GM12878 (cell line): Measurements from ENCODE around the gene WDR11. TPM values are rescaled to one million over a fixed set of nuclear protein-coding genes. Genes with fewer than 3 reads are reported as not detected.

ENCODE experiments used
- ATAC-seq: fragments of 200-7000 bp; cut with Tn5 transposase; 3 replicates; pipeline ENCODE4 v1.9.1; 2020; ENCODE audit warnings: mild to moderate bottlenecking, moderate library complexity
- Bru-seq: library from RNA; stranded (reverse); fragments of 400-500 nt; gene quantifications from one replicate; lab custom pipeline; 2021; lab: Mats Ljungman, UMichigan
- BruChase-seq, 2 experiments: library from RNA; stranded (reverse); fragments of 400-500 nt; gene quantifications; one replicate each; lab custom pipeline; 2021; lab: Mats Ljungman, UMichigan
- BruUV-seq: library from RNA; stranded (reverse); fragments of 400-500 nt; replicated peaks from 2 replicates; lab custom pipeline; 2021; lab: Mats Ljungman, UMichigan
- CTCF ChIA-PET: fragments of 300-600 bp; sonication (Branson Sonifier 250); formaldehyde crosslinking; extraction: SDS; loops from one replicate; lab custom pipeline; 2021; ENCODE audit warnings: inconsistent platforms; lab: Yijun Ruan, JAX
- POLR2A ChIA-PET: fragments of 350-600 bp; formaldehyde crosslinking; extraction: SDS; loops from one replicate; lab custom pipeline; 2021; ENCODE audit warnings: inconsistent platforms; lab: Charles Lee
- RAD21 ChIA-PET: fragments of 300-600 bp; sonication (Branson Sonifier 250); formaldehyde crosslinking; loops from one replicate; lab custom pipeline; 2023; ENCODE audit warnings: antibody characterized with exemption; ENCODE audit not compliant: unreplicated experiment; lab: Charles Lee
- SMC1A ChIA-PET: fragments of 300-600 bp; sonication (Branson Sonifier 250); formaldehyde crosslinking; loops from one replicate; lab custom pipeline; 2023; ENCODE audit not compliant: unreplicated experiment, uncharacterized antibody; lab: Charles Lee
- DNase-seq: peaks from one replicate; pipeline ENCODE4 v3.0.0-alpha.2; 2011; ENCODE audit warnings: low read depth, low spot score
- FAIRE-seq: peaks from 3 replicates; lab custom pipeline; 2011; peaks lifted over from hg19 to GRCh38; lab: Jason Lieb, UNC
- H2AFZ ChIP-seq: 2 replicates; pipeline ENCODE4 v1.6.0; 2011; ENCODE audit warnings: low read depth, low read length, control low read depth; ENCODE audit not compliant: control insufficient read depth
- H3K27ac ChIP-seq: 2 replicates; pipeline ENCODE4 v1.5.1; 2011; ENCODE audit warnings: control low read depth; ENCODE audit not compliant: control insufficient read depth, insufficient read depth
- H3K27me3 ChIP-seq, 2 experiments: replicated peaks in 1 of 2; 2 replicates each; pipeline versions ENCODE4 v1.6.0 to v1.6.1; 2011; ENCODE audit warnings: low read length in 1 of 2; ENCODE audit not compliant: control insufficient read depth in 2 of 2, insufficient read depth in 2 of 2
- H3K36me3 ChIP-seq, 2 experiments: 2 replicates each; pipeline ENCODE4 v1.5.1; 2011; ENCODE audit warnings: low read length in 1 of 2; ENCODE audit not compliant: control insufficient read depth in 2 of 2, insufficient read depth in 2 of 2
- H3K4me1 ChIP-seq: 2 replicates; pipeline ENCODE4 v1.6.1; 2011; ENCODE audit warnings: mild to moderate bottlenecking, low read length, moderate library complexity, mixed read lengths; ENCODE audit not compliant: control insufficient read depth, insufficient read depth
- H3K4me2 ChIP-seq: 2 replicates; pipeline ENCODE4 v1.6.0; 2011; ENCODE audit warnings: control low read depth; ENCODE audit not compliant: control insufficient read depth, insufficient read depth
- H3K4me3 ChIP-seq: fragments of 200-600 bp; sonication (generic); 2 replicates; pipeline ENCODE4 v1.5.1; 2016
- H3K79me2 ChIP-seq: 2 replicates; pipeline ENCODE4 v1.6.0; 2011; ENCODE audit warnings: low read length; ENCODE audit not compliant: control insufficient read depth, insufficient read depth
- H3K9ac ChIP-seq: 2 replicates; pipeline ENCODE4 v1.8.0; 2011; ENCODE audit warnings: low read length, control low read depth, mixed read lengths; ENCODE audit not compliant: control insufficient read depth, insufficient read depth
- H3K9me3 ChIP-seq: replicated peaks from 3 replicates; pipeline ENCODE4 v1.5.1; 2011; ENCODE audit warnings: mild to moderate bottlenecking, low read length; ENCODE audit not compliant: control insufficient read depth, insufficient read depth
- H4K20me1 ChIP-seq: 2 replicates; pipeline ENCODE4 v1.6.0; 2011; ENCODE audit not compliant: control insufficient read depth, insufficient read depth
- CEBPZ ChIP-seq: fragments of 150-350 bp; IDR thresholded peaks from 2 replicates; pipeline ENCODE4 v1.6.1; 2016; ENCODE audit warnings: low read depth, low read length
- NFYB ChIP-seq: IDR thresholded peaks from 2 replicates; pipeline ENCODE4 v1.6.1; 2011; ENCODE audit warnings: low read depth, mild to moderate bottlenecking, low read length, improper control_type of control experiment, moderate library complexity; ENCODE audit not compliant: insufficient read depth
- NR2C1 ChIP-seq: fragments of 450-650 bp; IDR thresholded peaks from 2 replicates; pipeline ENCODE4 v1.6.1; 2017; ENCODE audit warnings: antibody characterized with exemption, mild to moderate bottlenecking, moderate library complexity
- PKNOX1 ChIP-seq: fragments of 450-650 bp; IDR thresholded peaks from 2 replicates; pipeline ENCODE4 v1.6.1; 2016; ENCODE audit warnings: mild to moderate bottlenecking
- PML ChIP-seq: IDR thresholded peaks from 2 replicates; pipeline ENCODE4 v1.6.1; 2012; ENCODE audit warnings: low read length, inconsistent platforms
- RAD21 ChIP-seq: IDR thresholded peaks from 2 replicates; pipeline ENCODE4 v1.6.1; 2011; ENCODE audit warnings: mild to moderate bottlenecking, low read depth, low read length, moderate library complexity; ENCODE audit not compliant: insufficient read depth
- RFX5 ChIP-seq: IDR thresholded peaks from 2 replicates; pipeline ENCODE4 v1.6.1; 2011; ENCODE audit warnings: low read depth, low read length, improper control_type of control experiment
- WGBS: methylation state at CpG from one replicate; pipeline ENCODE4 v1.1.6; 2016; ENCODE audit warnings: low lambda C conversion rate; ENCODE audit not compliant: insufficient replicate concordance, insufficient coverage; ENCODE audit errors: missing lambda C conversion rate; 5-methylcytosine and 5-hydroxymethylcytosine counted together
- in situ Hi-C: fragments of 300-500 bp; cut with MboI; formaldehyde crosslinking; loops from 9 replicates; pipeline ENCODE4 v1.14.3; 2018; ENCODE audit warnings: mixed read lengths
- intact Hi-C: fragments of 100-400 bp; cut with micrococcal nuclease; formaldehyde crosslinking; loops from one replicate; pipeline ENCODE4 v1.14.2; 2022; ENCODE audit not compliant: unreplicated experiment
- long read RNA-seq, 2 experiments: library from polyadenylated mRNA; unstranded; transcript quantifications; one replicate each; pipeline ENCODE4 v2.0.0, GENCODE V29; 2019 to 2020
- polyA minus RNA-seq, 3 experiments: library from RNA; depleted of rRNA, polyadenylated mRNA; stranded (reverse); fragments of >200 nt; gene quantifications; 2 replicates each; pipeline ENCODE4 v1.2.3, GENCODE V29; 2011
- polyA plus RNA-seq, 11 experiments: library from polyadenylated mRNA; depleted of rRNA in 4 of 11; unstranded in 6 of 11; stranded (reverse) in 5 of 11; fragments of >200 nt; fragmentation: Nextera tagmentation in 4 of 11; fragmentation: Illumina TruSeq in 1 of 11; extraction: Ambion mirVana in 4 of 11; extraction: Trizol in 1 of 11; gene quantifications; 1 replicate in 1 of 11; 2 replicates in 10 of 11; pipeline versions ENCODE4 v1.2.1 to v1.2.3, GENCODE V29; 2011 to 2016; ENCODE audit warnings: inconsistent platforms in 2 of 11, missing spikeins in 2 of 11, low read depth in 1 of 11
- total RNA-seq, 4 experiments: library from RNA; depleted of rRNA in 3 of 4; stranded (reverse); fragments of >200 nt in 3 of 4; fragmentation: Illumina TruSeq in 1 of 4; extraction: Trizol in 1 of 4; gene quantifications; 2 replicates each; pipeline versions ENCODE4 v1.2.1 to v1.2.3, GENCODE V29; 2013 to 2021

WDR11 gene, protein sequence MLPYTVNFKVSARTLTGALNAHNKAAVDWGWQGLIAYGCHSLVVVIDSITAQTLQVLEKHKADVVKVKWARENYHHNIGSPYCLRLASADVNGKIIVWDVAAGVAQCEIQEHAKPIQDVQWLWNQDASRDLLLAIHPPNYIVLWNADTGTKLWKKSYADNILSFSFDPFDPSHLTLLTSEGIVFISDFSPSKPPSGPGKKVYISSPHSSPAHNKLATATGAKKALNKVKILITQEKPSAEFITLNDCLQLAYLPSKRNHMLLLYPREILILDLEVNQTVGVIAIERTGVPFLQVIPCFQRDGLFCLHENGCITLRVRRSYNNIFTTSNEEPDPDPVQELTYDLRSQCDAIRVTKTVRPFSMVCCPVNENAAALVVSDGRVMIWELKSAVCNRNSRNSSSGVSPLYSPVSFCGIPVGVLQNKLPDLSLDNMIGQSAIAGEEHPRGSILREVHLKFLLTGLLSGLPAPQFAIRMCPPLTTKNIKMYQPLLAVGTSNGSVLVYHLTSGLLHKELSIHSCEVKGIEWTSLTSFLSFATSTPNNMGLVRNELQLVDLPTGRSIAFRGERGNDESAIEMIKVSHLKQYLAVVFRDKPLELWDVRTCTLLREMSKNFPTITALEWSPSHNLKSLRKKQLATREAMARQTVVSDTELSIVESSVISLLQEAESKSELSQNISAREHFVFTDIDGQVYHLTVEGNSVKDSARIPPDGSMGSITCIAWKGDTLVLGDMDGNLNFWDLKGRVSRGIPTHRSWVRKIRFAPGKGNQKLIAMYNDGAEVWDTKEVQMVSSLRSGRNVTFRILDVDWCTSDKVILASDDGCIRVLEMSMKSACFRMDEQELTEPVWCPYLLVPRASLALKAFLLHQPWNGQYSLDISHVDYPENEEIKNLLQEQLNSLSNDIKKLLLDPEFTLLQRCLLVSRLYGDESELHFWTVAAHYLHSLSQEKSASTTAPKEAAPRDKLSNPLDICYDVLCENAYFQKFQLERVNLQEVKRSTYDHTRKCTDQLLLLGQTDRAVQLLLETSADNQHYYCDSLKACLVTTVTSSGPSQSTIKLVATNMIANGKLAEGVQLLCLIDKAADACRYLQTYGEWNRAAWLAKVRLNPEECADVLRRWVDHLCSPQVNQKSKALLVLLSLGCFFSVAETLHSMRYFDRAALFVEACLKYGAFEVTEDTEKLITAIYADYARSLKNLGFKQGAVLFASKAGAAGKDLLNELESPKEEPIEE
- total RNA-seq (2013; cell fraction: nucleolus; rRNA removed) = 514 and 534 TPM in 2 replicates
- total RNA-seq (2014; rRNA removed) (47.3 and 50.6 TPM in 2 replicates), total RNA-seq (2014; rRNA removed; fragmentation: Illumina TruSeq; extraction: Trizol) (44.6 and 46.3 TPM in 2 replicates), total RNA-seq (2021) (38.2 and 43.4 TPM in 2 replicates), polyA plus RNA-seq (2011; rRNA removed) (132 and 149 TPM in 2 replicates), polyA plus RNA-seq (2014; fragmentation: Illumina TruSeq; extraction: Trizol) (52.5 and 63.7 TPM in 2 replicates), polyA plus RNA-seq (2014; fragmentation: Nextera tagmentation; extraction: Ambion mirVana) (10 to 100 TPM; 21.3 to 26.0 TPM), polyA plus RNA-seq (2014; rRNA removed) (39.1 and 41.9 TPM in 2 replicates), polyA plus RNA-seq (2016; fragmentation: Nextera tagmentation; extraction: Ambion mirVana) (10 to 100 TPM; 27.0 to 29.9 TPM), polyA minus RNA-seq (2011; rRNA and poly(A)+ RNA removed) (194 and 329 TPM in 2 replicates), Bru-seq, nascent RNA (percentile 93 among the genes with signal in this experiment), BruChase-seq, experiment 1, labeled RNA remaining after a 6-hour chase (percentile 96 among the genes with signal in this experiment), BruChase-seq, experiment 2, labeled RNA remaining after a 2-hour chase (percentile 96 among the genes with signal in this experiment)
- polyA plus RNA-seq (2011; ENCODE audit: low read depth) = 33.3 TPM
- 51.0 and 68.1 TPM in 2 replicates for polyA plus RNA-seq (2011; cell fraction: cytosol; rRNA removed)
- polyA plus RNA-seq (2011; cell fraction: nucleus; rRNA removed) = 180 and 189 TPM in 2 replicates
- polyA plus RNA-seq (2012) = 31.7 and 35.8 TPM in 2 replicates
- polyA minus RNA-seq (2011; cell fraction: cytosol; rRNA and poly(A)+ RNA removed) = 38.8 and 41.6 TPM in 2 replicates
- polyA minus RNA-seq (2011; cell fraction: nucleus; rRNA and poly(A)+ RNA removed) = 103 and 138 TPM in 2 replicates
- long read RNA-seq, experiment 1, full-length matches to known transcripts = 2 of 4 reads
- long read RNA-seq, experiment 1, partial matches to known transcripts = 1 of 4 reads
- long read RNA-seq, experiment 1, other reads (novel, unspliced or antisense) = 1 of 4 reads
- long read RNA-seq, experiment 2, partial matches to known transcripts = 50 of 62 reads
- long read RNA-seq, experiment 2, other reads (novel, unspliced or antisense) = 9 of 62 reads

DNA sequence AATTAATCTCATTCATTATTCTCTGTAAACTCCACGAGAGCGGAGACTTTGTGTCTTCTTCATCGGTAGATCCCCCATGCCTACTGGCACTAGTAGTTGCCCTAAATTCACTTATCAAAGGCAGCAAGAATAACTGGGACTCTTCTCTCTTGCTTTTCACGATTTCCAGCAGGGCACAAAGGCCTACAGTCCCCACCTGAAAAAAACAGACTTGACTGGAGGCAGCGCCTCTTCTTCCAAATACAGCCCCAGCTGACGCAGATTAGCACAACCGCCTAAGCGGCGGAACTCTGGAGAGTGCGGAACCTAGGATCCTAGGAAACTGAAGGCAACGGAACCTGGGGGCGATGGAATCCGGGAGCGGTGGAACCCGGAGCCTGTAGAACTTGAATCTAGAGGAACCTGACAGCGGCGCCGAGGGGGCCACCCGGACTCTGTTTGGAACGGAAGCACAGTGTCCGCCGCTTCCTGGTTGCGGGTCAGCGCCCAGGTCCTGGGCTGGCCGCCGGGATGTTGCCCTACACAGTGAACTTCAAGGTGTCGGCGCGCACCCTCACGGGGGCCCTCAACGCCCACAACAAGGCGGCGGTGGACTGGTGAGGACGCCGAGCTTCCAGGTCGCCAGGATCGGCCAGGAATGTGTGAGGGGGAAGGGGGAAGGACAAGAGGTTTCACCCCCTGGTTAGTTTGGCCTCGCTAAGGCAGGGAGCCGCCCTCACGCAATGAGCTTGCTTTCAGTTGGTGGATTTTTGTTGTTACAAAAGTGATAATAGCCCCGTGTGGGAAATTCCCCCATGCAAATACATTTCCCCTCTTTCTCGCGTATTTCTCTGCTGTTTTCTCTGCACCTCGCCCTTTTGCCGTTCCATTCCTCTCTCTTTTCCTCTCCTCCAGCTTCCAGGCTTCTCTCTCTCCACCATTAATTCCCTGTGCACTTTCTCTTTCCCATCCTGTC is at the start of gene WDR11:
WDR11 (plus strand) TSS at position 452 of the 955 bp plus-strand sequence; CDS start at position 511, 59 bp downstream.
- peaks cover 41% of the 10 kb centered on the region for H3K79me2 ChIP-seq
- H3K27ac ChIP-seq = peak within 1 kb of the TSS; percentile 94
- peak within 1 kb of the TSS; percentile 93 for H3K4me2 ChIP-seq
- 6% methylated on average over 45 of the region's 45 CpGs for WGBS
- ChIA-PET RAD21 (interaction anchor here (0.9 to 1.0 kb wide), 2 partner anchors 10 to 25 kb away, joined by 3 to 4 read pairs; no protein-coding TSS in a partner anchor), CTCF (interaction anchor here (0.6 to 1.2 kb wide), 2 partner anchors 23 to 27 kb away, joined by 3 read pairs; no protein-coding TSS in a partner anchor), SMC1A (interaction anchor here (0.8 to 1.3 kb wide), 4 partner anchors 9 to 75 kb away, joined by 3 to 4 read pairs (median 4); no protein-coding TSS in a partner anchor), POLR2A (interaction anchor here (0.6 to 0.7 kb wide), 3 partner anchors 10 to 1067 kb away, joined by 3 to 4 read pairs (median 4); no protein-coding TSS in a partner anchor)
- H3K9me3 ChIP-seq = peaks cover 4% of the 10 kb centered on the region; the same call in 2 of the 3 replicates
- no peaks in the 10 kb centered on the region for H4K20me1 ChIP-seq
- peak; percentile 55 for DNase-seq
- peak; percentile 97 for ATAC-seq
- peak within 1 kb of the TSS; percentile 96 for H2AFZ ChIP-seq
- H3K4me1 ChIP-seq = no peaks in the 10 kb centered on the region
- in situ Hi-C loops = no loop called here
- H3K27me3 ChIP-seq = no peaks in the 10 kb centered on the region
- H3K9ac ChIP-seq = peak within 1 kb of the TSS; percentile 90
- peaks cover 0 to 2% of the 10 kb centered on the region in 2 experiments; a peak in 1 of 4 replicates for H3K36me3 ChIP-seq
- FAIRE-seq = peak; percentile 69
- H3K4me3 ChIP-seq = peak within 1 kb of the TSS; percentile 86
- BruUV-seq = no TSS peak
- intact Hi-C loops = no loop called here
- TF ChIP-seq PML (peak; percentile 93), CEBPZ (no peak), RAD21 (no peak), NFYB (peak; percentile 33; the same call in 1 of the 2 replicates), NR2C1 (peak; percentile 95), PKNOX1 (peak; percentile 50), RFX5 (no peak)
